K562 (cell line): ENCODE measurements around the gene MACROD2. TPM values are rescaled to one million over a fixed set of nuclear protein-coding genes. Genes with fewer than 3 reads are reported as not detected.

Source experiments
- ATAC-seq: fragments of 200-7000 bp; cut with Tn5 transposase; 3 replicates; pipeline ENCODE4 v1.9.1; 2020; ENCODE audit warnings: moderate library complexity
- BruUV-seq: library from RNA; stranded (reverse); fragments of 400-500 nt; replicated peaks from 2 replicates; lab custom pipeline; 2021; lab: Mats Ljungman, UMichigan
- CTCF ChIA-PET: fragments of 300-600 bp; formaldehyde crosslinking; extraction: SDS; loops from one replicate; lab custom pipeline; 2021; ENCODE audit warnings: low intra/inter-chr PET ratio; lab: Yijun Ruan, JAX
- POLR2A ChIA-PET: fragments of 300-600, 350-650 bp; sonication (Branson Sonifier 250); formaldehyde crosslinking; extraction: SDS; loops from one replicate; lab custom pipeline; 2021; ENCODE audit warnings: antibody characterized with exemption, inconsistent platforms; lab: Yijun Ruan, JAX
- DNase-seq, 4 experiments: peaks; one replicate each; pipeline versions ENCODE4 v3.0.0 to v3.0.0-alpha.2; 2011 to 2018; ENCODE audit warnings: low spot score in 3 of 4, mixed read lengths in 3 of 4; ENCODE audit errors: extremely low read depth in 1 of 4
- FAIRE-seq: peaks from 2 replicates; lab custom pipeline; 2011; peaks lifted over from hg19 to GRCh38; lab: Jason Lieb, UNC
- H2AFZ ChIP-seq: 2 replicates; pipeline ENCODE4 v1.6.0; 2011; ENCODE audit warnings: low read depth, low read length, control low read depth, inconsistent platforms
- H3K27ac ChIP-seq: fragments of 200-600 bp; 3 replicates; pipeline ENCODE4 v1.8.0; 2011; ENCODE audit warnings: low read depth, mild to moderate bottlenecking, control low read depth, inconsistent platforms, low read length, moderate library complexity, mixed read lengths; ENCODE audit errors: extremely low read depth
- H3K27me3 ChIP-seq, 2 experiments: fragments of 300-600 bp in 1 of 2; 2 replicates in 1 of 2; 3 replicates in 1 of 2; pipeline versions ENCODE4 v1.6.0 to v1.8.0; 2011; ENCODE audit warnings: inconsistent platforms in 2 of 2, low read length in 2 of 2, mild to moderate bottlenecking in 1 of 2, mixed read lengths in 1 of 2, moderate library complexity in 1 of 2; ENCODE audit not compliant: control insufficient read depth in 2 of 2, insufficient read depth in 2 of 2
- H3K36me3 ChIP-seq: fragments of 300-600 bp; 3 replicates; pipeline ENCODE4 v1.8.0; 2011; ENCODE audit warnings: mild to moderate bottlenecking, low read length, inconsistent platforms; ENCODE audit not compliant: control insufficient read depth, insufficient read depth
- H3K4me1 ChIP-seq, 2 experiments: fragments of 200-600 bp in 1 of 2; replicated peaks in 1 of 2; 2 replicates in 1 of 2; 3 replicates in 1 of 2; pipeline versions ENCODE4 v1.5.1 to v1.8.0; 2011; ENCODE audit warnings: inconsistent platforms in 2 of 2, low read length in 2 of 2, mild to moderate bottlenecking in 1 of 2, mixed read lengths in 1 of 2, moderate library complexity in 1 of 2; ENCODE audit not compliant: control insufficient read depth in 2 of 2, insufficient read depth in 2 of 2
- H3K4me2 ChIP-seq: 2 replicates; pipeline ENCODE4 v1.6.1; 2011; ENCODE audit warnings: low read length, control low read depth, inconsistent platforms, mixed read lengths; ENCODE audit not compliant: insufficient read depth
- H3K4me3 ChIP-seq: fragments of 200-600 bp; sonication (generic), shearing (Covaris generic); 2 replicates; pipeline ENCODE4 v1.5.1; 2016; ENCODE audit warnings: control low read depth, inconsistent platforms
- H3K79me2 ChIP-seq: fragments of 200-600 bp; 3 replicates; pipeline ENCODE4 v1.8.0; 2011; ENCODE audit warnings: low read length, inconsistent platforms; ENCODE audit not compliant: control insufficient read depth, insufficient read depth
- H3K9ac ChIP-seq, 2 experiments: 2 replicates each; pipeline versions ENCODE4 v1.6.0 to v1.6.1; 2011; ENCODE audit warnings: low read depth in 2 of 2, low read length in 2 of 2, control low read depth in 1 of 2, inconsistent platforms in 1 of 2, mild to moderate bottlenecking in 1 of 2, mixed read lengths in 1 of 2; ENCODE audit not compliant: insufficient read depth in 1 of 2
- H3K9me1 ChIP-seq: one replicate; pipeline ENCODE4 v1.6.0; 2011; ENCODE audit warnings: inconsistent platforms, mild to moderate bottlenecking, low read length, moderate library complexity; ENCODE audit not compliant: control insufficient read depth, insufficient read depth
- H3K9me3 ChIP-seq: replicated peaks from 2 replicates; pipeline ENCODE4 v1.5.1; 2011; ENCODE audit warnings: low read depth, low read length, inconsistent platforms; ENCODE audit not compliant: control insufficient read depth, insufficient read depth
- H4K20me1 ChIP-seq: replicated peaks from 2 replicates; pipeline ENCODE4 v1.6.1; 2011; ENCODE audit warnings: low read length, inconsistent platforms, mixed read lengths; ENCODE audit not compliant: control insufficient read depth, insufficient read depth
- AFF1 ChIP-seq, 2 experiments: fragments of 450-650 bp; IDR thresholded peaks; 2 replicates each; pipeline ENCODE4 v1.6.1; 2018; ENCODE audit warnings: mild to moderate bottlenecking in 2 of 2, low read depth in 1 of 2; ENCODE audit not compliant: partially characterized antibody in 2 of 2
- CTCFL ChIP-seq: IDR thresholded peaks from 2 replicates; pipeline ENCODE4 v1.6.1; 2011; ENCODE audit warnings: borderline replicate concordance, low read depth, mild to moderate bottlenecking, moderate library complexity, low read length; ENCODE audit not compliant: insufficient read depth, poor library complexity, severe bottlenecking
- ETV6 ChIP-seq, 3 experiments: fragments of 150-350 bp in 1 of 3; sonication (generic) in 1 of 3; formaldehyde crosslinking in 1 of 3; IDR thresholded peaks; 2 replicates each; pipeline versions ENCODE4 v1.6.1 to v1.8.0; 2014 to 2022; ENCODE audit warnings: borderline replicate concordance in 2 of 3, low read depth in 2 of 3, antibody characterized with exemption in 1 of 3, low read length in 1 of 3, mild to moderate bottlenecking in 1 of 3, missing genetic modification reagents in 1 of 3
- HOXB6 ChIP-seq: fragments of 250-450 bp; sonication (Bioruptor Pico); IDR thresholded peaks from 2 replicates; pipeline ENCODE4 v1.5.1; 2022; ENCODE audit warnings: mild to moderate bottlenecking, borderline replicate concordance
- MTA3 ChIP-seq: fragments of 450-650 bp; formaldehyde crosslinking; IDR thresholded peaks from 2 replicates; pipeline ENCODE4 v1.6.1; 2017; ENCODE audit warnings: mild to moderate bottlenecking, borderline replicate concordance
- TEAD1 ChIP-seq, 2 experiments: fragments of 450-650 bp in 1 of 2; sonication (generic) in 1 of 2; formaldehyde crosslinking; IDR thresholded peaks; 2 replicates each; pipeline versions ENCODE4 v1.4.0 to v1.8.0; 2020 to 2022; ENCODE audit warnings: mild to moderate bottlenecking in 2 of 2, missing genetic modification reagents in 1 of 2
- UBTF ChIP-seq, 2 experiments: IDR thresholded peaks; 2 replicates each; pipeline ENCODE4 v1.6.1; 2012; ENCODE audit warnings: improper control_type of control experiment in 2 of 2, low read depth in 2 of 2, low read length in 2 of 2, borderline replicate concordance in 1 of 2
- ZNF512 ChIP-seq: IDR thresholded peaks from 2 replicates; pipeline ENCODE4 v1.6.1; 2016; ENCODE audit warnings: missing genetic modification characterization, missing compliant biosample characterization
- WGBS: fragments of 100-300 bp; shearing (Covaris generic); methylation state at CpG from one replicate; pipeline ENCODE4 v1.1.6; 2016; ENCODE audit warnings: low coverage, mixed read lengths; ENCODE audit not compliant: insufficient coverage; ENCODE audit errors: missing lambda C conversion rate; 5-methylcytosine and 5-hydroxymethylcytosine counted together
- in situ Hi-C: fragments of 300-500 bp; cut with MboI; formaldehyde crosslinking; loops from 4 replicates; pipeline ENCODE4 v1.15.0; 2018; ENCODE audit warnings: inconsistent platforms, mixed read lengths
- intact Hi-C: fragments of 100-400 bp; cut with micrococcal nuclease; formaldehyde crosslinking; loops from 2 replicates; pipeline ENCODE4 v1.14.2; 2022
- polyA plus RNA-seq, 8 experiments: library from polyadenylated mRNA; depleted of rRNA in 4 of 8; stranded (reverse) in 5 of 8; unstranded in 3 of 8; fragments of >200 nt; fragmentation: Nextera tagmentation in 2 of 8; fragmentation: Illumina TruSeq in 1 of 8; extraction: Ambion mirVana in 2 of 8; extraction: Trizol in 1 of 8; gene quantifications; 2 replicates each; pipeline versions ENCODE4 v1.2.1 to v1.2.3, GENCODE V29; 2011 to 2014; ENCODE audit warnings: inconsistent platforms in 1 of 8, missing spikeins in 1 of 8
- total RNA-seq, 7 experiments: library from RNA; depleted of rRNA in 6 of 7; stranded (reverse); fragments of >200 nt in 6 of 7; fragmentation: Illumina TruSeq in 2 of 7; extraction: Trizol in 2 of 7; gene quantifications; 2 replicates each; pipeline versions ENCODE4 v1.2.1 to v1.2.3, GENCODE V29; 2011 to 2021; ENCODE audit warnings: low replicate concordance in 1 of 7

The MACROD2 gene
- total and polyA plus RNA-seq, 9 of the 15 experiments (the other 6 are each of a cell fraction or from before 2014, with no cell fraction given): not detected

GRCh38 chr20:15958142-15958541, 1962.8 kb downstream of the MACROD2 start:
- DNase-seq (no peak), ATAC-seq (no peak), FAIRE-seq (no peak)
- H3K4me1 ChIP-seq: no peaks in the 10 kb centered on the region
- no TSS peak for BruUV-seq
- CTCF ChIA-PET: no interaction called here
- H3K36me3 ChIP-seq: no peaks in the 10 kb centered on the region
- no peaks in the 10 kb centered on the region for H3K9me3 ChIP-seq
- H3K4me3 ChIP-seq: no peak overlapping the region
- H3K27me3 ChIP-seq: no peaks in the 10 kb centered on the region
- no peaks in the 10 kb centered on the region for H3K79me2 ChIP-seq
- TF ChIP-seq CTCFL (no peak), HOXB6 (no peak), ETV6 (IDR thresholded peaks at IDR 0.05; ENCODE audit: borderline replicate concordance in 1 of 2, low read depth in 2 of 2, low read length in 1 of 2) (no peak), ETV6 (CRISPR knock-in tag; IDR thresholded peaks at IDR 0.05; ENCODE audit: borderline replicate concordance) (no peak), ZNF512 (no peak), MTA3 (no peak), AFF1 (IDR thresholded peaks at IDR 0.05; ENCODE audit: low read depth in 1 of 2, partially characterized antibody in 2 of 2) (no peak), UBTF (IDR thresholded peaks at IDR 0.05; ENCODE audit: borderline replicate concordance in 1 of 2, low read depth in 2 of 2, low read length in 2 of 2) (no peak), TEAD1 (CRISPR knock-in tag; IDR thresholded peaks at IDR 0.05) (no peak)
- H2AFZ ChIP-seq: no peak overlapping the region
- no peaks in the 10 kb centered on the region for H4K20me1 ChIP-seq
- no peak overlapping the region for H3K9ac ChIP-seq
- H3K9me1 ChIP-seq: no peaks in the 10 kb centered on the region
- no peak overlapping the region for H3K4me2 ChIP-seq
- in situ Hi-C loops (no loop called here), intact Hi-C loops (no loop called here)
- 0% methylated on average over 4 of the region's 4 CpGs for WGBS
- POLR2A ChIA-PET: no interaction called here
- no peak overlapping the region for H3K27ac ChIP-seq
